SH-SY5Y (cell line): ENCODE data around the gene STAB2.

ENCODE experiments used
- GATA2 ChIP-seq: IDR thresholded peaks from 2 replicates; pipeline ENCODE4 v1.6.1; 2011; ENCODE audit warnings: mild to moderate bottlenecking, low read depth, low read length
- GATA3 ChIP-seq: IDR thresholded peaks from 2 replicates; pipeline ENCODE4 v1.6.1; 2011; ENCODE audit warnings: low read depth, mild to moderate bottlenecking, low read length, moderate library complexity

Gene STAB2

DNA sequence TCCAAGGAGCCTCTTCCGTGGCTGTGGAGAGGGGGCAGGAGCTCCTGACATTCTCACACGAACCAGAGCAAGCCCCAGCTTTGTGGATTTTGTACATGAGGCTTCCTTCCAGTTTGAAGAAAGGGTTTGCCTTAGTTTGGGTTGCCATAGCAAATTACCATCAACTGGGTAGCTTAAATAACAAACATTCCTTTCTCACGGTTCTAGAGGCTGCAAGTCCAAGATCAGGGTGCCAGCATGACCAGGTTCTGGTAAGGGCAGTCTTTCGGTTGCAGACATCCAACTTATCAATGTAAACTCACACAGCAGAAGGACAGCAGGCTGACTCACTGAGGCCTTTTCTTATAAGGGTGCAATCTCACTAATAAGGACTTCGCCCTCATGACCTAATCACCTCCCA, 25.9 kb upstream of the STAB2 start:
- TF ChIP-seq GATA2 (no peak), GATA3 (no peak)

DNA sequence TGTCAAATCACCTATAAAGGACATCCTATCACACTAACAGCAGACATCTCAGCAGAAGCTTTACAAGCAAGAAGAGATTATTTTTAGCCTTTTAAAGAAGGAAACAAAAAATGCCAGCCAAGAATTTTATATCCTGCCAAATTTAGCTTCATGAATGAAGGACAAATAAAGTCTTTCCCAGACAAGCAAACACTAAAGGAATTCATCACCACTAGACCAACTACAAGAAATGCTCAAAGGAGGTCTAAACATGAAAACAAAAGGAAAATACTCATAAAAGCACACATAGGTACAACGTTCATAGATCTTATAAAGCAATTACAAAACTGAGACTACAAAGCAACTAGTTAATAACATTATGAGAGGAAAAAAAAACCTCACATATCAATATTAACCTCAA, 20.7 kb upstream of the STAB2 start:
- TF ChIP-seq GATA3, result no peak
- TF ChIP-seq GATA2, result no peak

DNA sequence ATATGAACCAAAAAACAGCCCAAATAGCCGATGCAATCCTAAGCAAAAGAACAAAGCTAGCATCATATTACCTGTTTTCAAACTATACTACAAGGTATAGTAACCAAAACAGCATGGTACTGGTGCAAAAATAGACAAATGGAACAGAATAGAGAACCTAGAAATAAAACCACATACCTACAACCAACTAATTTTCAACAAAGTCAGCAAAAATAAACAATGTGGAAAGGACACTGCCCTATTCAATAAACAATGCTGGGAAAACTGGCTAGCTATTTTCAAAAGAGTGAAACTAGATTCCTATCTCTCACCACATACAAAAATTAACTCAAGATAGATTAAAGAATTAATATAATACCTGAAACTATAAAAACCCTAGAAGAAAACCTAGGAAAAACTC, 17.8 kb upstream of the STAB2 start:
- TF ChIP-seq GATA2, result no peak
- no peak for TF ChIP-seq GATA3

DNA sequence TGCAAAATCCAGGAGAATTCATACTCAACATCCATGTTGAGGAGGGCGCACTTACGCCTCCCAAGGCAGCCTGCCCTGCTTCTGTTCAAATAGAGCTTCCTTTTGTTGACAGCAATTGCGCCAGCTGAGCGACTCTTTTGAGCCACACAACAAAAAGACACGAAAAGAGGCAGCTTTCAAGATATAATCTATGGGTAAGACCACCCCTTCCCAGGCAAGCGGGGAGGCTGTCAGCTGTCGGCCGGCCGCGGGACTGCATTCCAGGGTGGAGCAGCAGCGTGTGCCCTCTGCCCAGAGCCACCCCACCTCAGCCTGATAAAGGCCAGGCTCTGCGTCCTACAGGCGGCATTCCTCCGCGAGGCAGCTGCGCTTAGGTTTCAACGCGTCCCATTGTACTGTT, 15.8 kb upstream of the STAB2 start:
- peak; percentile 35 for TF ChIP-seq GATA2
- no peak for TF ChIP-seq GATA3

DNA sequence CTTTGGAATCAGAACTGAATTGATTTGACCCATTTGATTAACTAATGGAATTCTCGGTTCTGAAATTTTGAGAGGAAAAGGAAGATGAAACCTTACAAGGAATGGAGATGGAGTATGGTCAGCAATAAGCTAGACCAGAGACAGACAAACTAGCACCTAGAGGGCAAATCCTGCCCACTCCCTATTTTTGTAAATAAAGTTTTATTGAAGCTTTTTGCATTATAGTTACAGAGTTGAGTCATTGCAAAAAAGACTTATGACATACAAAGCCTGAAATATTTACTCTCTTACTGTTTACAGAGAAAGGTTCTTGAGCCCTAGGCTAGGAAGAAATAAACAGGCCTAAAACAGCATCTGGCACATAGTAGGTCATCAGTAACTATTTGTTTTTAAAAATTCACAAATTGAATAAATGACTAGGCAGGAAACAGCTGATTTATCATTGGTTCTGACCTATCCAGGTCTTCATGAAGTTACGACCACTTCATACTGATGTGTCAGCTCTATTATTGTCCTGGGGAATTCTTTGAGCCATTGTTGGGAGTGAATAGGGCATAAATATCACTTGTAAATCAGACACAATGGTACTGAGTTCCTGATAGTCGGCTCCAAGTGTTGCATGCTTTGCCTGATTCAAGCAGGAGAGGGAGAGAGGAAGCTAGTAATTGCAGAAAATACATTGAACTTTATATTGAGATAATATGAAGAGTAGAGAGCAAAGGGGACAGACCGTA, 14.6 kb upstream of the STAB2 start:
- TF ChIP-seq GATA3 (no peak), GATA2 (no peak)

DNA sequence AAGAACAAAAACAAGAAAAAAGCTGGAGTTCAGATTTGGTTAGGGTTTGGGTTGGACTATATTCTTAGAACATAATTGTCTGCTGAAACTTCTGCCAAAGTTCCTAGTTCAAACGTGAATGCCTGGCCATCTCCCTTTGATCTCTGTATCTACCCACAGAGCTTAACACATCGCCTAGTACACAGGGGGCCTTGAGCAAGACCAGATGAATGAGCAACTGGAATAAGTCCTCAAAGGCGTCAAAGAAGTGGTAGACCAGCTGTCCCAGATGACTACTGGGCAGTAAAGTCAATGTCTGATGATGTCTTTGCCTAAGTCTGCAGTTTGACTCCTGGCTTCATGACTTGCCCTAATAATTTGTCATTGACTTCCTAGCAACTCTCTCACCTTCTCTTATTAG, 13.9 kb upstream of the STAB2 start:
- no peak for TF ChIP-seq GATA2
- TF ChIP-seq GATA3, result no peak

DNA sequence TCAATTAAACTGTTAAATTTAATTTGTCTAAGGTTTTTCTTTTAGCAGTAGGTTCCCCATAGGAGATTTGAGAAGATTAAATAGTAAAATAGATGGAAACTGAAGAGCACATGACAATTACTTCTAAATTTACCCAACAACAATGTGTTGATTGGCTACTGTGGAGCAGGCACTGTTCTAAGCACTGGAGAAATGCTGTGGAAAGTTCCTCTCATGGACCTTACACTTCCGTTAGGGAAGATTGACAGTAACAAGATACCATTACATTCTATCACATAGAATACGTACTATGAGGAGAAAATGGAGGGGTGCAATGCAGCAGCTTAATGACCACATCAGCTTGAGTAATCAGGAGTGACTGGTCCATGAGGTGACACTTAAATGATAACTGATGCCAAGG, 8.1 kb upstream of the STAB2 start:
- no peak for TF ChIP-seq GATA3
- TF ChIP-seq GATA2, result no peak

DNA sequence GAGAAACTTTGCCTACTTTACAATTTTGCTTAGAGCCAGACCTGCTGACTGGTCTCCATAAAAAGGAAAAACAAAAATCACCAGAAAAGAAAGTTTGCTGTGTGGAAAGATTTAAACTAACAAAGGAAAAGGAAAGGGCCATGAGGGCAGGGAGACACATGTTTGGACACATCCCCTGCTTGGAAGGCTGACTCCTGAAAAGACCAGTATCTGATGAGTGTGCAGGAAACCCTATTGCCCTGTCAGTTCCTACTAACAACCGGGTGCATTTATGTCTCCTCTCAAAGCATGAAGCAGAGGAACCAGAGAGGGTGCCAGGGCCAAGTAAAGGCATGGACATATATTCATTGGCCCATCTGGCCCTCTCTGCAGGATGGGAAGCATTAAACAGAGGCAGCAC, 7.0 kb upstream of the STAB2 start:
- no peak for TF ChIP-seq GATA2
- TF ChIP-seq GATA3, result no peak

DNA sequence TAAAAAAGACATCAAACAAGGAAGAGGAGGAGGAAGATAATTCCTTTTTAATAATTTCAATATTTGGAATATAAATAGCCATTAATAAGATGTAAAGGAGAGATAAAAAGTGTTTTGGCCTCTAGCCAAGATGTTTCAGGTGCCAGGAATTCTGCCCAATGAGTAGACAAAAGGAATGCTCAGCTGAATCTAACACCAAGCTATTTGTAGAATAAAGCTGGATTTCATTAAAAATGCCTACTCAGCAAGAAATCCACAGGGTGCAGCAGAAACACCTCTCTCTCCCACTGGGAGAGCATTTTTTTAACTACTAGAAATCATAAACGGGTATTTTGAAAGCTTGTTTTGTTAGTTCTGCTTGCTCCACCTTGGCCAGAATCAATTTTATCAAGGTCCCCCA, 4.1 kb upstream of the STAB2 start:
- TF ChIP-seq GATA2, result no peak
- TF ChIP-seq GATA3, result no peak

DNA sequence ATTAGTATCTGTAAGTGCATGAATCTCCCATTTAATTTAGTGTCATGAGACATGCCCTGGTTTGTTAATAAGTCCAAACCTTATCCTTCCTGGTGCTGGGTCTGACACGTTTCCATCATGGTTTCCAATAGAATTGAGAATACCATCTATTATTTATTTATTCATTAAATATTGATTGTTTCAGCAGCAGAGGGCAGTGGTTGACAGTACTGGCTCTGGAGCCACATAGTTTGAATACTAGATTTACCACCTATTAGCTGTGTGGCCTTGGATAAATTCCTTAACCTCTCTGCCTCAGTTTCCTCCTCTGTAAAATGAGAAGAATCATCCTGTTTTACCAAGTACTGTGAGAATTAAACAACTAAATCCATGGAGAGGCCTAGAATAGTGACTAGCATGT, 941 bp upstream of the STAB2 start:
- TF ChIP-seq GATA3, result no peak
- TF ChIP-seq GATA2, result no peak

DNA sequence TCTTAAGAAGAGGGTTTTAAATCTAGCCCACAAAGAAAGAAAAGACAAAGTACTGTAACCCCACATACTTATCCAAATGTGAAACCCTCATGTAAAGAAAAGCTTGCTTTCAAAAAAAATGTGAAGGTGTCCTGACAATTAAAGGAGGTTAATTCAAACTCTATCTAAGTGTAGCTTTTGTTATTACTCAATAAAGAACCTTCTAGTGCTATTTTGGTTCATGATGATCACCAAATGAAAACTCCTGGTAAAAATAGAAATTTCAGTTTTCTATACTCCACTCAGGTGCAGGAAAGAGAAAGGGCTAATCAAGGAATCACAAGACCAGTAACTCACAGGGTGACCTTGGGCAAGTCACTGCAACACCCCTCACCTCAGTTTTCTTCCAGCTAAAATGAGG, 1.6 kb downstream of the STAB2 start:
- TF ChIP-seq GATA3, result no peak
- TF ChIP-seq GATA2, result no peak

DNA sequence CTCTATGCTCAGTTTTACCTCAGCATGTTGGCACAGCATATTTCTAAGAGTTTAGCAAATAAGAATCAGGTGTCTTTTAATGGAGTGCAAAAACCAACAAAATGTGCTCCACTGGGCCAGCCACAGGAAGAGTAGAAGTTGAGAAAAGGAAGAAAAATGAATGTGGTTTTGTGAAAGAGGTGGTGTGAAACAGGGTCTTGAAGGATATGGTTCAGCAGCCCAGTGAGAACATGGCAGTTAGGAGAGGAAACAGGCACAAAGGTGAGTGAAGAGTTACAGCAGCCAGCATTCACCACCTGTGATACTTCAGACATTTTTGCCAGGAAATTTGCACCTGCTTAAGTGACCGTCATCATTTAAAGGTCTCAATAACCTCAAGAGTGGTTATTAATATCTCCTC, 2.4 kb downstream of the STAB2 start:
- no peak for TF ChIP-seq GATA3
- no peak for TF ChIP-seq GATA2

DNA sequence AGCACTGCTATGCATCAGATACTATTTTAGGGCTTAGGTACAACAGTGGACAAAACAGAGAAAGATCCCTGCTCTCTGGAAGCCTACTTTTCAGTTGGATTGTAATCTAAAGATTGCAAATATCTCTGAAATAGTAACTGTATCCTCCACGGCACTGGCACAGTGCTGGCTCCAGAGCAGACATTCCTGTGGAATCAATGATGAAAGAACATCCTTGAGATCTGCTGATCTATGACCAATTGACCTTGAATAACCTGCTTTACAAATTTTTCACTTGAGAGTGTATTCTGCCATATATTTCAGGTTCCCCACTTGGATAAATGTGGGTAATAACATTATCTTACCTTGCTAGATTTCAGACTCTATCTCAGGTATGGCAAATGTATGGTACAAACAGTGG, 3.2 kb downstream of the STAB2 start:
- TF ChIP-seq GATA3, result no peak
- TF ChIP-seq GATA2, result no peak

DNA sequence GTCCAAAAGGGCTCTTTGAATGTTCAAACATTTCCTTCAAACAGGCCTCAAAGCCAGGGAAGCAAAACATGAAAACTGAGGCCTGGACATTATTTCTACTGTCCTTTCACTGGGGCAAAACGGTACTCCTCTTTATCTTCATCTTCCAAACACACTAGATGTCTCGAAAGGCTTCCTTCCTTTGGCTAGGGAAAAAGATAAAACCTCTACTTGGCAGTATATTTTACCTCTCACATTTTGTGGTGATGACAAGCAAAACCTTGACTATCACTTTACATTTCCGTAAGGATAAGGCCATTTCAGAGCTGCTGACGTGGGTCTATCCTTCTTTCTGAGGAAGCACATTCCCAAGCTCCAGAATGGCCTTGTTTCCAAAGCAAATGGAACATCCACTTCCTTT, 9.9 kb downstream of the STAB2 start:
- TF ChIP-seq GATA2, result no peak
- TF ChIP-seq GATA3, result no peak

DNA sequence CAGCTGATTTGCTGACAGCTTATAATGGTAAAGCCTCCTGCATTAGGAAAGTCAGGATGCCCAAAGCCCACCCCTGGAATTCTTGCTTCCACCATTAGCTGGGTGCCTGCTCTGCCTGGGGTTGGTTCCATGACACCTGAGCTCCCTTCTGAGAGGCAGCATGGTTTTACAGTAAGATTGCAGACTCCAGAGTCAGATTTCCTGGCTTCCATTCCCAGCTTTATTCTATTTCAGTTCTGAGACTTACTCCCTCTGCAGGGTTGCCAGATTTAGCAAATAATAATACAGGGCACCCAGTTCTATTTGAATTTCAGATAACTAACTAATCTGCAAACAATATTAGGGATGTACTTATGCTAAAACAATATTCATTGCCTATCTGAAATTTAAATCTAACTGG, 12.2 kb downstream of the STAB2 start:
- TF ChIP-seq GATA3 (no peak), GATA2 (no peak)
